HG02973 (cell line): Measurements from ENCODE around the gene RBM10.
"Not testable (repeated sequence)": the region's sequence is repeated elsewhere in the genome, so short reads cannot be mapped to it uniquely, and the experiment has no call there.

Experiments
- ATAC-seq: cut with Tn5 transposase; IDR thresholded peaks from one replicate; pipeline ENCODE4 v1.9.1; 2021; ENCODE audit warnings: moderate library complexity; ENCODE audit not compliant: unreplicated experiment

Gene RBM10

GRCh38 chrX:47144626-47145394 lies at the start of gene RBM10, which contains the start of gene NDUFB11:
Gene RBM10, plus strand, starts transcription at chrX:47145221. Its CDS starts 2,261 bp downstream, at chrX:47147482.
Gene NDUFB11, minus strand, starts transcription at chrX:47144702. Its CDS starts 23 bp downstream, at chrX:47144679.
- peak; percentile 88 for ATAC-seq

- no peak for ATAC-seq
Observed at GRCh38 chrX:47097018-47097417, 48.0 kb upstream of the RBM10 start.

GRCh38 chrX:47098338-47099094 lies 46.5 kb upstream of the RBM10 start:
- no peak for ATAC-seq

- ATAC-seq, result no peak
Observed at GRCh38 chrX:47101206-47101605, 43.8 kb upstream of the RBM10 start.

GRCh38 chrX:47110936-47111615 lies 33.9 kb upstream of the RBM10 start:
- not testable (repeated sequence) for ATAC-seq

- ATAC-seq, result no peak
Observed at GRCh38 chrX:47112316-47112954, 32.6 kb upstream of the RBM10 start.

- ATAC-seq, result not testable (repeated sequence)
Observed at GRCh38 chrX:47116551-47117110, 28.4 kb upstream of the RBM10 start.

- not testable (repeated sequence) for ATAC-seq
Observed at GRCh38 chrX:47124466-47124865, 20.6 kb upstream of the RBM10 start.

GRCh38 chrX:47129157-47129898 lies 15.7 kb upstream of the RBM10 start:
- ATAC-seq, result peak; percentile 98

- ATAC-seq, result no peak
Observed at GRCh38 chrX:47129899-47130358, 15.1 kb upstream of the RBM10 start.

- no peak for ATAC-seq
Observed at GRCh38 chrX:47133493-47133892, 11.5 kb upstream of the RBM10 start.

- ATAC-seq, result not testable (repeated sequence)
Observed at GRCh38 chrX:47135650-47136049, 9.4 kb upstream of the RBM10 start.

- no peak for ATAC-seq
Observed at GRCh38 chrX:47138171-47138570, 6.8 kb upstream of the RBM10 start.

GRCh38 chrX:47143894-47144625 lies 961 bp upstream of the RBM10 start:
- peak; percentile 10 for ATAC-seq

GRCh38 chrX:47145395-47146120 lies 537 bp downstream of the RBM10 start:
- no peak for ATAC-seq

- no peak for ATAC-seq
Observed at GRCh38 chrX:47146121-47146935, 1.3 kb downstream of the RBM10 start.
